Right renal cortex interstitium (tissue), 3 donors: ENCODE measurements around the gene NOC4L. TPM values are rescaled to one million over a fixed set of nuclear protein-coding genes. Genes with fewer than 3 reads are reported as not detected.

Experiments used
- DNase-seq, 3 donors: peaks; one replicate each; pipeline ENCODE4 v3.0.0-alpha.2; 2013; ENCODE audit warnings: low read depth in 3 of 3, low spot score in 2 of 3
- polyA plus RNA-seq, 3 donors: library from polyadenylated mRNA; unstranded; fragments of 120-200 nt; gene quantifications; one replicate each; pipeline ENCODE4 v1.2.1, GENCODE V29; 2013; ENCODE audit not compliant: insufficient read length in 3 of 3

Gene NOC4L
- polyA plus RNA-seq, 3 donors = 10.9 to 12.4 (median 11.3) TPM

DNA sequence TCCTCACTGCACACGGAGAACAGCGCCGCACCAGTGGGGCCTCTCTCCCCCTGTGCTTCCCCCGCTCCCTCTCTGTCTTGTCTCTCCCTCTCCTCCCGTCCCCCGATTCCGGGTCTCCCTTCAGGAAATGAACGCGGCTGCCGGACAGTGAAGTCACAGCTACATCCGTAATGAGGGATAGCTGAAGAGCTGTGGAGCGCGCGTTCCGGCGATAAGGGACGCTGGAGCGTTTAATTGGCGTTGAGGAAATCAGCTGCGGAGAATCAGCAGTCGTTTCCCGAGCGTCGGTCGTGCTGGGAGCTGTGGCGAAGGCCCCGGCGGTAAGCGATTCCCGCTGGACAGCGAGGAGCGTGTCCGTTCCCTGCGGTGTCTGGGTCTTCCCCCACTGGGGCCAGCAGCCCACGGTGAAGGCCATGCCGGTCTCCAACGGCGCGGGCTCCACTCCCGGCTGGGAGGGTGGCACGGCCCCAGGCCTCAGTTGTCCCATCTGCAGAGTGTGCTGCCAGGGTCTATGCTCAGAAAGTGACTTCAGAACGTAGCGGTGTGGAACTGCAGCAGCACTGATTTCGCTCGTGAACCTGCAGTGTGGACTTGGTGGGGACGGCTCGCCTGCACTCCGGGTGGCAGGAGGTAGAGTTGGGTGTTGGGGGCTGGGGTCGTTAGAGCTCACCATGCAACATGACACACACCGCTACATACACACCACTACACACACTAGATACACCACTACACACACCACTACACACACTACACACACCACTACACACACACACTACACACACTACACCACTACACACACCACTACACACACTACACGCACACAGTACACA, 10.9 kb downstream of the NOC4L start:
- no peak for DNase-seq

DNA sequence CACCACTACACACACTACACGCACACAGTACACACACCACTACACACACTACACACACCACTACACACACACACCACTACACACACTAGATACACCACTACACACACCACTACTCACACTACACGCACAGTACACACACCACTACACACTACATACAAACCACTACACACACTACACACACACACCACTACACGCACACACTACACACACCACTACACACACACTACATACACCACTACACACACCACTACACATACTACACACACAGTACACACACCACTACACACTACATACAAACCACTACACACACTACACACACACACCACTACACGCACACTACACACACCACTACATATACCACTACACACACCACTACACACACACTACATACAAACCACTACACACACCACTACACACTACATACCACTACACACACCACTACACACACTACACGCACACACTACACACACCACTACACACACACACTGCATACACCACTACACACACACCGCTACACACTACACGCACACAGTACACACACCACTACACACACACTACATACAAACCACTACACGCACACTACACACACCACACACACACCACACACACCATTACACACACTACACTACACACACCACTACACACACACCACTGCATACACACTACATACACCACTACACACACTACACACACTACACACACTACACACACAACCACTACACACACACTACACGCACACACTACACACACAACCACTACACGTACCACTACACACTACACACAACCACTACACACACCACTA, 11.7 kb downstream of the NOC4L start:
- no peak for DNase-seq

DNA sequence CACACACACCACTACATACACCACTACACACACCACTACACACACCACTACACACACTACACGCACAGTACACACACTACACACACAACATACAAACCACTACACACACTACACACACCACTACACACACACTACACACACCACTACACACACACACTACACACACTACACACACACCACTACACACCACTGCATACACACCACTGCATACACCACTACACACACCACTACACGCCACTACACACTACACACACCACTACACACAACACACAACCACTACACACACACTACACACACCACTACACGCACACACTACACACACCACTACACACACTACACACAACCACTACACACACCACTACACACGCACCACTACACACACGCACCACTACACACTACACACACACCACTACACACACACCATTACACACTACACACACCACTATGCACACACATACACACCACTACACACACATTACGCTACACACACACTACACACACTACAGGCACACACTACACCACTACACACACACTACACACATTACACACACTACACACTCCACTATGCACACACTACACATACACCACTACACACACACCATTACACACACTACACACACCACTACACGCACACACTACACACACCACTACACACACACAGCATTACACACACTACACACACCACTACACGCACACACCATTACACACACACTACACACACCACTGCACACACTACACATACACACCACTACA, 12.5 kb downstream of the NOC4L start:
- DNase-seq = no peak

DNA sequence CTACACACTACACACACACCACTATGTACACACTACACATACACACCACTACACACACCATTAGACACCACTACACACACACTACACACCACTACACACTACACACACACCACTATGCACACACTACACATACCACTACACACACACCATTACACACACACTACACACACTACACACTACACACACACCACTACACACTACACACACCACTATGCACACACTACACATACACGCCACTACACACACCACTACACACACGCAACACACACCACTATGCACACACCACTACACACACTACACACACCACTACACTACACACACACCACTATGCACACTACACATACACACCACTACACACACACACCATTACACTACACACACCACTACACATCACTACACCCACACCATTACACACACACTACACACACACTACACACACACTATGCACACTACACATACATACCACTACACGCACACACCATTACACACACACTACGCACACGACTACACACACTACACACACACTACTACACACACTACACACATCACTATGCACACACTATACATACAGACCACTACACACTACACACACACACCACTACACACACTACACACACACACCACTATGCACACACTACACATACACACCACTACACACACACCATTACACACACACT, 13.6 kb downstream of the NOC4L start:
- DNase-seq = no peak

DNA sequence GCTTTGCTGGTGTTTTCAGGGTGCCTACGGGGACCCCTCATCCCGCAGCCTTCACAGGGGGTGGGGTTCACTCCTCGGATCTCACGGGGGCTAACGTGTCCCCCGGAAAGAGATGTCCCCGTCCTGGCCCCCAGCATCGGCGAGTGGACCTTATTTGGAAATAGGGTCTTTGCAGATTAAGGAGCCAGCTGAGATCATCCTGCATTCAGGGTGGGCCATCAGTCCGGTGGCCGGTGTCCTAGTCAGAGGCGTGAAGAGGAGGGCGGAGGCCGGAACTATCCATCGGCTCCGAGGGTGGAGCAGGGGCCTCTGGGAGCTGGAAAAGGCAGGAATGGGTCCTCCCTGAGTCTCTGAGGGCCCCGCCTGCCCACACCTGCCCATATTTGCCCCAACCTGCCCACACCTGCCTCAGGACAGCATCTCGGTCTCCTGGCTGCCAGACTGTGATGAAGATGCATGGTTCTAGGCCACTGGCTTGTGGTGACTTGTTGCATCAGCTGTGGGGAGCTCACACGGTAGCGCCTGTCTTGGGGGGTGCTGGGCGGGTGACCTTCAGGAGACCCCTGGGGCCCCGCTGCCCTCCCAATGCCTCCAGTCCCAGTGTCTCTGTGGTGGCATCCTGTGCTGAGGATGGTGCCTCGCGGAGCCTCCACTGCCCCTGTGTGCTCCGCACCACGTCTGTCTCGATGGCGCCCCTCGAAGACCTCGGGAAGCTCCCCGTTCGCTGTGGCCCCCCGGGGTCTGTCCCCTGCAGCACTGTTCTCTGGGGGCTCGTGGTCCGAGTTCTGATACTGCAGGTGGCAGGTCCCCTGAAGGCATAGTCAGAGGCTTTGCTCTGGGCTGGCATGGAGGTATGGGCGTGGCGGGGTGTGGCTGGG, 14.7 kb downstream of the NOC4L start:
- no peak for DNase-seq

DNA sequence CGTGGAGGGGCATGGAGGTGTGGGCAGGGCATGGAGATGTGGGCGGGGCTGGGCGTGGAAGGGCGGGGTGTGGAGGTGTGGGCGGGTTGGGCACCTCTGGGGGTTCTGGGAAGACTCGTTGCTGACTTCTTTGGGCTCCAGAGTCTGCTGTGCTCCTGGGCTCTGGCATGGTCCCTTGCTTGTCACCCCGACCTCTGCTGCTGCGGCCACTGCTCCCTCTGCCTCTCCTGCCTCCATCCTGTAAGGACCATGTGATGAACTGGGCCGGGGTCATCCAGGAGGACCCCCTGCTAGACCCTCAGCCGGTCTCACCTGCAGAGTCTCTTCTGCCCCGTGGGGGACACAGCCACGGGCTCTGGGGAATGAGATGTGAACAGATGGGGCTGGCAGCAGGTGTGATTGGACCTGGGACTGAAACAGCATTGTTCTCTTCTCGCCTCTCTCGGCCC, 15.3 kb downstream of the NOC4L start:
- DNase-seq = no peak

DNA sequence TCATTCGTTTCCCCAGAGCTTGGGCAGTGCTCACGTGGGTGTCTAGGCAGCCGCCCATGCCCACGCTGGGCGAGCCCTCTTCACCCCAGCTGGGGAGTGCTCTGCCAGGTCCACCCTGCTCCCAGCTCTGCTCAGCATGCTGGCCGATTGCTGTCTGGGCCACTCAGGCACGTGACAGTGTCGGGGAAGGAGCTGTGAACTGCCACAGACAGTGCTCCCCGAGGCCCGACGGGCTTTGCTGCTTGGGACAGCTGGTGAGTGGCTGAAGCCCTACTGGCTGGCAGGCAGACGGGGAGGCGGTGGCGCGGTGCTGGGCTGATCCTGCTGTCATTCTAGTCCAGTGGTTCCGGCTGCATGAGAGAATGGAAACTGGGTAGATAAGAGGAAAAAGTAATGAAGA, 15.8 kb downstream of the NOC4L start:
- DNase-seq = no peak

DNA sequence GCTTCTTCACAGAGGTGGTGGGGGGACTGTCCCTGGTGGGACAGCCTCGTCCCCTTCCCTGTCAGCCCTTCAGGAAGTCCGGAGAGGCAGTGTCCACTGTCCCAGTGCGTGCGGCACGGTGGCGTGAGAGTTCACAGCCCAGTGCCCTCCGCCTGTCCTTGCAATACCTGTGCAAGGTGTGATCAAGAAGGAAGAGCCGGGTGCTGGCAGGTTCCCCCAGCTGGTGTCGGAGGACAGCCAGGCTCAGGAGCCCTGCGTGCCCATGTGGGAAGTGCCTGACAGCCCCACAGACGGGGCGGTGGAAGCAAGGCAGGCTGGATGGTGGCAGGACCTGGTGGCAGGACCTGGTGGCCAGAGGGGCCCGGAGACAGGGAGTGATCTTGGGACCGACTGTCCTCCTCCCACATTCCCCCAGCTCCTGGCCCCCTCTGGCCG, 16.4 kb downstream of the NOC4L start:
- DNase-seq = no peak

DNA sequence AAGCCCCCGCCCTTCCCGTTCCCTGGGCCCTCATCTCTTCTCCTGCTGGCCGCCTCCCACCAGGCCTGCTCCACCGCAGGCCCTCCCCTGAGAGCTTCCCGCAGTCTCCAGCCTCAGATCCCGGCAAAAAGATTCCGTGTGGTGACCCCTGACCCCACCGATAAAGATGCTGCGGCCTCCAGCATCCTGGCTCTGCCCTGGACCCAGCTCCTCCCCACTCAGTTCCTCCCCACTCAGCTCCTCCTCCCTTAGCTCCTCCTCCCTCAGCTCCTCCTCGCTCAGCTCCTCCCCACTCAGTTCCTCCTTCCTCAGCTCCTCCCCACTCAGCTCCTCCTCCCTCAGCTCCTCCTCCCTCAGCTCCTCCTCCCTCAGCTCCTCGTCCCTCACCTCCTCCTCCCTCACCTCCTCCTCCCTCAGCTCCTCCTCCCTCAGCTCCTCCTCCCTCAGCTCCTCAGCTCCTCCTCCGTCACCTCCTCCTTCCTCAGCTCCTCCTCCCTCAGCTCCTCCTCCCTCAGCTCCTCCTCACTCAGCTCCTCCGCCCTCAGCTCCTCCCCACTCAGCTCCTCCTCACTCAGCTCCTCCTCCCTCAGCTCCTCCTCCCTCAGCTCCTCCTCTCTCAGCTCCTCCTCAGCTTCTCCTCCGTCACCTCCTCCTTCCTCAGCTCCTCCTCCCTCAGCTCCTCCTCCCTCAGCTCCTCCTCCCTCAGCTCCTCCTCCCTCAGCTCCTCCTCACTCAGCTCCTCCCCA, 17.0 kb downstream of the NOC4L start:
- DNase-seq = no peak

DNA sequence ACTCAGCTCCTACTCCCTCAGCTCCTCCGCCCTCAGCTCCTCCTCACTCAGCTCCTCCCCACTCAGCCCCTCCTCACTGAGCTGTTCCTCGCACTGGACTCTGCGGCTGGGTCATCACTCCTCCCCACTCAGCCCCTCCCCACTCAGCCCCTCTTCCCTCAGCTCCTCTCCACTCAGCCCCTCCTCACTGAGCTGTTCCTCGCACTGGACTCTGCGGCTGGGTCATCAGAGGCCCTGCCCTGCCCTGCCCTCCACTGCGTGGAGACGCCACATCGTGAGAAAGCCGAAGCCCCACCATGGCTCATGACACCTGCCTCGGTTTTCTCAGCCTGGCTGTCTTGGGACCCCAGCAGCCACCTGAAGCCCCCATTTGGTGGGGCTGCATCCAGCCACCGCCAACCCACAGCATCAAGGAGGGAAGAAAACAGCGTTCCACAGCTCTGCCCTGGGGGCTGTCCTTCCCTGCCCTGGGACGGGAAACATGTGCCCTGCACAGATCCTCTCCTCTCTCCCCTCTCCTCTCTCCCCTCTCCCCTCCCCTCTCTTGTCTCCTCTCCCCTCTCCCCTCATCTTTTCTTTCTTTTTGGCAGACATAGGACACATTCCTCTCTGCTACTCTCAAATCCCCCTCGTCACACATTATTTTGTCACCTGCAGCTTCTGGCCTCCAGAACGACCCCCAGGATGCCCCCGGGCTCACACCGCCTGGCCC, 17.7 kb downstream of the NOC4L start:
- DNase-seq = no peak

DNA sequence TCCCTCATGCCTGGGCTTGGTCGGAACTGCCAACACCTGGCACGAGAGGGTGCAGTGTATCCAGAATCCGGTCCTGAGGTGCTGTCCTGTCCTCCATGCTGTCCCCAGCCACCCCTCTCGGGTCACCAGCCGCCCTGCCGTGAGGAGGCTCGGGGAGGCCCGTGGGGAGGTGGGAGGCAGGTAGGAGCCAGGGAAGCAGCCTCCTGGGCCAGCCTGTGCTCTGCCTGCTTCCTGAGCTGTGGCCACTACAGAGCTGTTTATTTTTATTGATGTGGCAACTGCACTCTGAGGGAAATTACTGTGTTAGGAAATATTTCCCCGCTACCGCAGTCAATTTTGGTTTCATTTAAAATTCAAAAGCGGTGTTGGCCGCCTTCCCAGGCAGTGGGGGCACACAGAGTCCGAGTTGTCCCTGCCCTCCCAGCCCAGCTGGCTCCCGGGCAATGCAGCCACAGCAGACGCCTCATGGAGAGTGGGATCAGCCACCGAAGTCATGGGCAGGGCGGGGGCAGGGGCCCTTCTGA, 18.3 kb downstream of the NOC4L start:
- no peak for DNase-seq

DNA sequence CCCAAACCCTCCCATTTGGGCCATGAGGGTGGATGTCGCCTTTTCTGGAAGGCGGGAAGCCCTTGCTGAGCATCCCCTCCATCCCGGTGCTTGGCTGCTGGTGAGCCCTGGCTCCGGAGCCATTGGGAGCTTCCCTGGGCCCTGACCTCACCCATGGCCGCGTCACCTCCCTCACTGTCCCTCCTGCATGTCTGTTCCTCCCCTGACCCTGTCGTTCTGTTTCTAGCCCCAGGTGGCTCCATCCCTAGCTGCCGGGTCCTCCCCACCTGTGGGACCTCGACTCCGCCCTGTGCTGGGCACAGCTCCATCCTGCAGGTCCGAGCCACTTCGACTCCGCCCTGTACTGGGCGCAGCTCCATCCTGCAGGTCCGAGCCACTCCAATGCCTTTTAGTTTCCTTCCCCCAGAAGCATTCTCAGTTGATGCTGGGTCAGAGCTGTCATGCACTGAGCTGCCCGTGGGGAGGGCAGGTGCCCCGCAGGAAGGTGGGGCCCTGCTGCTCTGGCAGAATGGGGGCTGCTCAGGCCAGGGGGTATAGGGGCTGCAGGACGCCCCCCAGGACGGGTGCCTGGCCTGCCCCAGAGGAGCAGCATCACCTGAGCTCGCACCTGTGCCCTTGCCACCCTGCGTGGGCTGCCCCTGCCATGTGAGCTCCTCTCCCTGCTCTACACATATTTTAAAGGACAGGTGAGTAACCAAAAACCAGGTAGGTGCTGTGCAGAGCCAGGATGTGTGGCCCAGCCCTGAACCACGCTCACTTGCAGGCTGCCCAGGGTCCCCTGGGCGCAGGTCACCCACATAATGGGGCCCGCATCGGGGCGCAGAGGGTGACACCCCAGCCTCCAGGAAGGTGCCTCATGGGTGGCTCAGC, 19.0 kb downstream of the NOC4L start:
- no peak for DNase-seq

DNA sequence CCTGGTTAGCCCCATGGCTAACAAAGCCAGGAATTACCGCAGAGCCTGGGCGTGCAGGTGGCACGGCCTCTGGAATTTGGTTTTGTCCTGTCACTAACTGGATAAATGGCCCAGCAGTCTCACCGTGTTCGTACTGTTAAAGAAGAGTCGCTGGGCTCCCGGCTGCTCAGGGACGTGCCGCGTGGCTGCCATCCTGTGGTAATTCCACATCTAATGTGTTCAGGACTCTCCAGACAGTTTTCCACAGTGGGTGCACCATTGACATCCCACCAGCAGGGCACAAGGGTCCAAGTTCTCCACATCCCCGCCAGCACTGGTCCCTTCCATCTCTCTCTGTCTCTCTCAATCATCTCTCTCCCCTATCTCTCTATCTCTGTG, 19.6 kb downstream of the NOC4L start:
- DNase-seq = no peak

DNA sequence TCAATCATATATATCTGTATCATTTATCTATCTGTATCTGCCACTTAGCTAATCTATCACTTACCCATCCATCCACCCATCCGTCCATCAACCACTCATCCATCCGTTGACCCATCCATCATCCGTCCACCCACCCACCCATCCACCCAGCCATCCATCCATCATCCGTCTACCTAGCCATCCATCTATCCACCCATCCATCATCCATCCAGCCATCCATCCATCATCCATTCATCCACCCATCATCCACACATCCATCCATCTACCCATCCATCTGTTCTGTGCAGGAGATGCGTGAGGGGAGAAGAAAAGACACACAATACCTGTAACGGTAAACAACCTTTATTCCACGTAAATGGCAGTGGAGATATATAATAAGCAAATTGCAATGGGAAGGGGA, 20.2 kb downstream of the NOC4L start:
- DNase-seq = no peak

DNA sequence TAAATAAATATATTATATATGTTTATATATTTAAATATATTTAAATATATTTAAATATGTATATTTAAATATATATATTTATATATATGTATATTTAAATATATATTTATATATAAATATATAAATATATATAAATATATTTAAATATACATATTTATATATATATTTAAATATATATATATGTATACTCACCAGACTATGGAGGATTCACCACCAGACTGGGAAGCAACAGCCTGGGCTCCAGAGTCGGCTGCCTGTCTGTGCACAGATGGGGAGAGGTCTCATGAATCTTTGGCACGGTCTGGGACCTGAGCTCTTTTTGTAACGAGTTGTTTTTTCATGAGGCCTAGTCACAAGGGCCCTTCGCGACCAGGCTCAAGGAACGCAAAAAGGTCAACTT, 21.3 kb downstream of the NOC4L start:
- DNase-seq = no peak

DNA sequence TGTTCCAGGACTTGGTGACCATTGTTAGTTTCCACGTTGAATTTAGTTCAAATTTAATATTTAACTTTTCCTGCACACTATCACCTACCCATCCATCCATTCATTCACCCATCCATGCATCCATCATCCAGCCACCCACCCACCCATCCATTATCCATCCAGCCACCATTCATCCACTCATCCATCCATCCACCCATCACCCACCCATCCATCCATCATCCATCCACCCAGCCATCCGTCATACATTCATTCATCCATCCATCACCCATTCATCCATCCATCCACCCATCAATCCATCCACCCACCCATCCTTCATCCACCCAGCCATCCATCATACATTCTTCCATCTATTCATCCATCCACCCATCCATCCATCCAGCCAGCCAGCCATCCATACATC, 21.8 kb downstream of the NOC4L start:
- no peak for DNase-seq
